DMS 273 treated with DMSO at 0.1 percent for 48 hours (cell line): ENCODE data around the gene CNST.
"Not testable (repeated sequence)": the region's sequence is repeated elsewhere in the genome, so short reads cannot be mapped to it uniquely, and the experiment has no call there.

ENCODE experiments used
- DNase-seq: peaks from one replicate; lab custom pipeline; 2025; lab: John Stamatoyannopoulos, UW

CNST gene

GRCh38 chr1:246711548-246712003, 145.3 kb downstream of the CNST start:
- no peak for DNase-seq

- DNase-seq, result not testable (repeated sequence)
Measured at GRCh38 chr1:246712428-246712827, 146.2 kb downstream of the CNST start.
